Stimulated activated CD8-positive, alpha-beta memory T cell treated with anti-CD3 and anti-CD28 coated beads, Interleukin-7, amount 100 ng/mL, for 48 hours (primary cell): Measurements from ENCODE around the gene HNRNPH1.

ENCODE experiments used
- DNase-seq, 2 donors: peaks; one replicate each; pipeline ENCODE4 v3.0.0-alpha.2; 2020; ENCODE audit warnings: low read depth in 1 of 2; ENCODE audit errors: extremely low read depth in 1 of 2

HNRNPH1 gene

GRCh38 chr5:179623906-179624741 is 653 bp upstream of the HNRNPH1 start:
- DNase-seq, result peak; percentile 40 to 56

- DNase-seq, result no peak
Observed at GRCh38 chr5:179621551-179622214, 1.8 kb downstream of the HNRNPH1 start.

GRCh38 chr5:179620703-179621350 is 2.6 kb downstream of the HNRNPH1 start:
- no peak for DNase-seq

GRCh38 chr5:179620293-179620692 is 3.2 kb downstream of the HNRNPH1 start:
- no peak for DNase-seq

- no peak for DNase-seq
Observed at GRCh38 chr5:179619776-179620175, 3.7 kb downstream of the HNRNPH1 start.

- no peak for DNase-seq
Observed at GRCh38 chr5:179618923-179619554, 4.4 kb downstream of the HNRNPH1 start.

GRCh38 chr5:179617930-179618329 is 5.5 kb downstream of the HNRNPH1 start:
- DNase-seq, result no peak

- DNase-seq, result no peak
Observed at GRCh38 chr5:179616002-179616594, 7.4 kb downstream of the HNRNPH1 start.

- no peak for DNase-seq
Observed at GRCh38 chr5:179615203-179615602, 8.3 kb downstream of the HNRNPH1 start.

- DNase-seq, result no peak
Observed at GRCh38 chr5:179614745-179615144, 8.7 kb downstream of the HNRNPH1 start.

GRCh38 chr5:179613460-179614071 is 9.9 kb downstream of the HNRNPH1 start:
- no peak for DNase-seq

GRCh38 chr5:179612577-179613459 is 10.7 kb downstream of the HNRNPH1 start:
- no peak for DNase-seq

GRCh38 chr5:179610903-179611265 is 12.6 kb downstream of the HNRNPH1 start:
- no peak for DNase-seq

- no peak for DNase-seq
Observed at GRCh38 chr5:179610109-179610902, 13.2 kb downstream of the HNRNPH1 start.

GRCh38 chr5:179609834-179610108 is 13.7 kb downstream of the HNRNPH1 start:
- DNase-seq, result no peak

- DNase-seq, result peak in 1 of 2 donors; percentile 19
Observed at GRCh38 chr5:179608131-179608581, 15.3 kb downstream of the HNRNPH1 start.

- DNase-seq, result no peak
Observed at GRCh38 chr5:179607160-179607931, 16.1 kb downstream of the HNRNPH1 start.

GRCh38 chr5:179606910-179607159 is 16.6 kb downstream of the HNRNPH1 start:
- DNase-seq, result no peak
